ENCODE data around the gene GGTLC1. TPM values are rescaled to one million over a fixed set of nuclear protein-coding genes. Genes with fewer than 3 reads are reported as not detected.
A peak's percentile ranks its signal among the peaks of the same experiment; 100 is the strongest.

Gene GGTLC1
- total and polyA plus RNA-seq, 2 of the 8 experiments (the other 6 are each of a cell fraction or from before 2014, with no cell fraction given), result not detected

DNA sequence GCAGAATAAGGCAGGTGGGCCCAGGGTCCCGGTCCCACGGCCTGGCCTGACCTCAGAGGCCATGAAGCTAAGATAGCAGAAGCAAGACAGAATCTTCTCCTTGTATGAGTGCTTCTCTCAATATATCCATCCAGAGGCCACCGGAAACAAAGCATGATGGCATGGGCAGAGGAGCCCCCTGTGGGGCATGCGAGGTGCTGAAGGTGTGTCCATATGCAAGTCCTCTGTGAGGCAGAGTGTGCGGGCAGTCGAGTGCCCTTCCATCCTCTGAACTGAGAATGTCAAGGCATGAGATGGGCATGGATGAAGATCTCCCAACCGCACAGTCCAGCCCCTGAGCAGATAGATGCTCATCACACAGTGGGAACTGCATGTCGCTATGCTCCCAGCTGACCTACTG is 9.8 kb upstream of the GGTLC1 start:
- H3K23ac ChIP-seq (ENCODE audit: insufficient read length), result no peak overlapping the region
- CTCF ChIA-PET (ENCODE audit: partially characterized antibody), result interaction anchor here (1.9 to 3.2 kb wide), 3 partner anchors 8 to 109 kb away, joined by 8 to 18 read pairs (median 10); no protein-coding TSS in a partner anchor
- no peak for FAIRE-seq
- peak overlapping the region; percentile 23 for H3K4ac ChIP-seq (replicated peaks; ENCODE audit: insufficient read length, low read depth, low read length)
- H3K9me3 ChIP-seq (ENCODE audit: insufficient read depth in 2 of 2, low read depth in 1 of 2, low read length in 1 of 2), result no peaks in the 10 kb centered on the region
- no peaks in the 10 kb centered on the region for H3K79me2 ChIP-seq (ENCODE audit: control insufficient read depth in 1 of 2, insufficient read depth in 2 of 2, low read length in 2 of 2)
- POLR2A ChIA-PET (ENCODE audit: partially characterized antibody), result no interaction called here
- TF ChIP-seq CBX8 (IDR thresholded peaks at IDR 0.05; ENCODE audit: borderline replicate concordance, low read depth, low read length) (no peak), RNF2 (IDR thresholded peaks at IDR 0.05; ENCODE audit: borderline replicate concordance, low read depth, low read length, missing control alignments, poor library complexity, severe bottlenecking) (no peak), TAF1 (IDR thresholded peaks at IDR 0.05; ENCODE audit: low read depth, low read length) (no peak), KDM1A (IDR thresholded peaks at IDR 0.05; ENCODE audit: borderline replicate concordance, low read length) (no peak), BACH1 (IDR thresholded peaks at IDR 0.05; ENCODE audit: low read length) (no peak), SUZ12 (IDR thresholded peaks at IDR 0.05; ENCODE audit: low read length) (no peak), SAP30 (IDR thresholded peaks at IDR 0.05; ENCODE audit: insufficient read depth, insufficient replicate concordance, low read length) (no peak), HDAC2 (IDR thresholded peaks at IDR 0.05; ENCODE audit: borderline replicate concordance in 1 of 2, low read depth in 2 of 2, low read length in 2 of 2) (no peak), RBBP5 (IDR thresholded peaks at IDR 0.05; ENCODE audit: borderline replicate concordance, low read depth, low read length) (no peak), RFX5 (IDR thresholded peaks at IDR 0.05; ENCODE audit: borderline replicate concordance, low read depth, low read length) (no peak), CBX5 (IDR thresholded peaks at IDR 0.05; ENCODE audit: low read depth, low read length) (no peak)
- TF ChIP-seq, protein P1, sequence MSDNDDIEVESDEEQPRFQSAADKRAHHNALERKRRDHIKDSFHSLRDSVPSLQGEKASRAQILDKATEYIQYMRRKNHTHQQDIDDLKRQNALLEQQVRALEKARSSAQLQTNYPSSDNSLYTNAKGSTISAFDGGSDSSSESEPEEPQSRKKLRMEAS (IDR thresholded peaks at IDR 0.05), result no peak
- H2BK12ac ChIP-seq (ENCODE audit: low read depth, low read length), result no peak overlapping the region
- H3K9ac ChIP-seq (replicated peaks in 1 of 4; ENCODE audit: extremely low read depth in 1 of 4, low read depth in 3 of 4, low read length in 3 of 4), result no peak overlapping the region
- H4K91ac ChIP-seq (replicated peaks; ENCODE audit: insufficient read length, low read length), result no peak overlapping the region
- no peaks in the 10 kb centered on the region for H3K36me3 ChIP-seq (ENCODE audit: control insufficient read depth in 2 of 4, insufficient read depth in 4 of 4, low read length in 3 of 4)
- H2BK5ac ChIP-seq (ENCODE audit: low read depth, low read length), result no peak overlapping the region
- no peak overlapping the region for H3K27ac ChIP-seq (ENCODE audit: low read depth, low read length)
- no peak overlapping the region for H3K4me2 ChIP-seq (ENCODE audit: insufficient read depth in 1 of 2, low read depth in 2 of 2, low read length in 2 of 2)
- H3K27me3 ChIP-seq (replicated peaks in 1 of 4; ENCODE audit: control insufficient read depth in 3 of 4, extremely low read depth in 1 of 4, insufficient read depth in 3 of 4, low read length in 3 of 4), result no peaks in the 10 kb centered on the region
- H3K56ac ChIP-seq (replicated peaks; ENCODE audit: insufficient read length, low read depth, low read length), result no peak overlapping the region
- H3K18ac ChIP-seq (ENCODE audit: extremely low read depth, low read length), result no peak overlapping the region
- WGBS, 2 experiments (ENCODE audit: extremely low coverage in 1 of 2, insufficient coverage in 1 of 2, insufficient read length in 1 of 2, insufficient replicate concordance in 2 of 2, low coverage in 1 of 2, low lambda C conversion rate in 2 of 2, missing lambda C conversion rate in 1 of 2), result 94% methylated on average over 8 of the region's 8 CpGs; no CpG with 5 or more reads in 1 of the 2 experiments
- no peak overlapping the region for H3K4me3 ChIP-seq (ENCODE audit: extremely low read depth in 1 of 4, insufficient read depth in 2 of 4, low read depth in 3 of 4, low read length in 4 of 4)
- no peak overlapping the region for H2BK120ac ChIP-seq (replicated peaks; ENCODE audit: low read depth, low read length)
- H3K4me1 ChIP-seq (replicated peaks in 1 of 4; ENCODE audit: control insufficient read depth in 3 of 4, insufficient read depth in 4 of 4, low read length in 3 of 4), result peaks cover 0 to 3% (median 0%) of the 10 kb centered on the region in 4 experiments; a peak in 1 of 7 replicates
- no peak overlapping the region for H4K8ac ChIP-seq (ENCODE audit: extremely low read depth, insufficient read depth, low read length)
- peaks cover 0 to 4% of the 10 kb centered on the region in 2 experiments for H4K20me1 ChIP-seq (replicated peaks in 1 of 2; ENCODE audit: control insufficient read depth in 1 of 2, insufficient read depth in 2 of 2, low read length in 2 of 2)
- no peak overlapping the region for H2BK20ac ChIP-seq (ENCODE audit: low read length)
- peaks cover 3% of the 10 kb centered on the region; the same call in 1 of the 2 replicates for H3K23me2 ChIP-seq (ENCODE audit: low read depth, low read length)
- no peak overlapping the region for H4K5ac ChIP-seq (ENCODE audit: insufficient read length, low read depth, low read length)
- H2BK15ac ChIP-seq (ENCODE audit: low read length), result no peak overlapping the region
- no peak overlapping the region for H3K14ac ChIP-seq (ENCODE audit: insufficient read length)
- H2AFZ ChIP-seq (ENCODE audit: low read length), result no peak overlapping the region
- 0 out of 2 replicates have a peak overlapping the region, but pooled peaks have one; percentile 2 for H2AK5ac ChIP-seq (ENCODE audit: low read depth, low read length)
- no peaks in the 10 kb centered on the region for H3K79me1 ChIP-seq (ENCODE audit: low read depth, low read length)
- DNase-seq (ENCODE audit: low read depth in 1 of 2, low spot score in 2 of 2), result no peak

Measured in H1 (cell line).